Nephron progenitor cell (in vitro differentiated cells): ENCODE measurements around the gene TSSK3.
A peak's percentile ranks its signal among the peaks of the same experiment; 100 is the strongest.

Experiments used
- DNase-seq: peaks from one replicate; pipeline ENCODE4 v3.0.0; 2021
- H3K27ac Mint-ChIP-seq: 2 replicates; pipeline ENCODE4 v1.8.0; 2021; ENCODE audit warnings: mild to moderate bottlenecking, moderate library complexity, mixed read lengths
- H3K27me3 Mint-ChIP-seq: 2 replicates; pipeline ENCODE4 v1.8.0; 2021; ENCODE audit warnings: mild to moderate bottlenecking, low read depth, mixed read lengths; ENCODE audit not compliant: poor library complexity
- H3K36me3 Mint-ChIP-seq: 2 replicates; pipeline ENCODE4 v1.8.0; 2021; ENCODE audit warnings: low read depth, mixed read lengths
- H3K4me1 Mint-ChIP-seq: 2 replicates; pipeline ENCODE4 v1.8.0; 2021; ENCODE audit warnings: mixed read lengths
- H3K4me3 Mint-ChIP-seq: 2 replicates; pipeline ENCODE4 v1.8.0; 2021; ENCODE audit warnings: mild to moderate bottlenecking, moderate library complexity, mixed read lengths
- H3K9me3 Mint-ChIP-seq: 2 replicates; pipeline ENCODE4 v1.8.0; 2021; ENCODE audit warnings: mild to moderate bottlenecking, moderate library complexity, mixed read lengths
- CTCF ChIP-seq: fragments of 200-600 bp; sonication (generic); IDR thresholded peaks from 2 replicates; pipeline ENCODE4 v1.5.0; 2021; ENCODE audit warnings: antibody characterized with exemption

The TSSK3 gene

DNA sequence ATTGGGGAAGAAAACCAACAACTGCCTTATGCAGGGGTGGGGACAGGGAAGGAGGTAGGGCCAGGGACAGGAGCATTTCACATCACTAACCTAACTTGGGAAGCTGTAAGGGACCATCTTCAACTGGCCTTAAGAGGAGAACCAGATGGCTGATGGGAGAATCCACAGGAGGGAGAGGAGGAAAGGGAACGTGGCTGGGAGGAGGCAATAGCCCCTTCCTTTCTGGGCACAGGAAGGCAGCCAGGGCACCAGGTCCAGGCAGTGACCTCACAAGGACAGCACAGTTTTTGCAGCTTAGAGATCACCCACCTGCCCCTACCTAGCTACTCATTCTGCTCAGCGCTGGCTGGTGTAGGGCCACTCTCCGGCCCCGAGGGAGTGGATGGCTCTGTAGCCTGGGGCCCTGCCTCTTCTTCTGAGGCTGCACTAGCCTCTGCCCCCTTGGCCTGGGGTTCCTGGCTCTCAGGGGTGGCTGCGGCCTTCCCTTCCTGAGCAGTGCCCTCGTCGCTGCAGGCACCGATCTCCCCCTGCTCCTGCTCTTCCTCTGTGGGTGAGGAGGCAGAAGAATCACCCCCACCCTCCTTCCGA is 28.0 kb upstream of the TSSK3 start:
- TF ChIP-seq CTCF: no peak
- peaks cover 3% of the 10 kb centered on the region for H3K27me3 Mint-ChIP-seq
- peak overlapping the region; percentile 96 for H3K4me3 Mint-ChIP-seq
- H3K36me3 Mint-ChIP-seq: peaks cover 44% of the 10 kb centered on the region
- DNase-seq: no peak
- H3K27ac Mint-ChIP-seq: peak overlapping the region; percentile 97
- H3K9me3 Mint-ChIP-seq: no peaks in the 10 kb centered on the region
- H3K4me1 Mint-ChIP-seq: peaks cover 73% of the 10 kb centered on the region

DNA sequence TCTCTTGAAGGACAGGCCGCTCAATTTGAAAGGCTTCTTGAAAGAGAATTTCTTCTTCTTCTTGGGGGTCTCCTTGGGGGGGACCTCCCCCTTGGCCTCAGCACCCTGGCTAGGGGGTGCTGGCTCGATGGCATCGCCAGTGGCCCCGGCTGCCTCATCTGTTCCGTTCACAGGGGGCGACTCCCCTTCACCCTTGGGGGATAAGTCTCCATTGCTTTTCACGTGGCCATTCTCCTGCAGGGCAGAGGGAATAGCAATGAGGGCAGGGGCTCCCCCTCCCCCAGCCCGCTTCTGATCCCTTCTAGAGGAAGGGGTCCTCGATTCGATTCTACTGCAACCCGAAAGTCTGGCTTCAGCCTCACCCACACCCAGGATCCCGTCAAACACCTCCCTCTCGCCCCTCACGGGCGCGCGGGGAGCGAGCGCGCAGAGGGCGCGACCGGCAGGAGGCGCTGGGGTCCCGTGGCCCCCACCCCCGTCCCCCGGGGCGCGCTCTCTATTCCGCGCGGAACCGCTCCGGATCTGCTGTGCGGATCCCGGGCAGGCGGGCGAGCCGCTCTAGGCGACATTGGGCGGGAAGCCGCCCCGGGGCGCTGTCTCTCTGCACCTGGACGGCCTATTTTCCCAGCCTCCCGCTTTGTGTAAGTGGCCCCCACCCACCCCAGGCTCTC is 27.3 kb upstream of the TSSK3 start:
- peak overlapping the region; percentile 97 for H3K27ac Mint-ChIP-seq
- peak; percentile 62 for DNase-seq
- TF ChIP-seq CTCF: peak; percentile 45
- H3K9me3 Mint-ChIP-seq: no peaks in the 10 kb centered on the region
- peaks cover 66% of the 10 kb centered on the region for H3K4me1 Mint-ChIP-seq
- H3K4me3 Mint-ChIP-seq: peak overlapping the region; percentile 96
- H3K27me3 Mint-ChIP-seq: no peaks in the 10 kb centered on the region
- peaks cover 37% of the 10 kb centered on the region for H3K36me3 Mint-ChIP-seq

DNA sequence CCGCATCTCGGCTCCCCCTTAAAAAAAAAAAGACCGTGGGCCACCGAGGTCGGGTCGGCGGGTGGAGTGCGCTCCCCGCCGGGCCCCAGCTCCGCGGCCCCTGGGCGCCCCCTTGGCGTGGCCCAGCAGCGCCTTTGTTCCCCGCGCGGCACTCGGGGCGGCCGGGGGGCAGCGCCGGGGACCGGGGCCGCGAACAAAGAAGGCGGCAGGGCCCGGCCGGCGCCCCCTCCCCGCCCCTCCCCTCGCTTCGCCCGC is 26.9 kb upstream of the TSSK3 start:
- Mint-ChIP-seq H3K4me3 (peak overlapping the region; percentile 96), H3K9me3 (no peaks in the 10 kb centered on the region), H3K27ac (no peak overlapping the region), H3K4me1 (peaks cover 67% of the 10 kb centered on the region), H3K27me3 (no peaks in the 10 kb centered on the region), H3K36me3 (peaks cover 34% of the 10 kb centered on the region)
- no peak for DNase-seq
- TF ChIP-seq CTCF: no peak

GRCh38 chr1:32335790-32336590 is 26.3 kb upstream of the TSSK3 start, which contains the start of gene MARCKSL1:
Gene MARCKSL1, minus strand, starts transcription at chr1:32336233. Its CDS starts 200 bp downstream, at chr1:32336033.
- no peak for TF ChIP-seq CTCF
- Mint-ChIP-seq H3K4me3 (peak within 1 kb of the TSS; percentile 96), H3K27ac (peak within 1 kb of the TSS; percentile 97), H3K36me3 (peaks cover 34% of the 10 kb centered on the region), H3K9me3 (no peaks in the 10 kb centered on the region), H3K4me1 (peaks cover 62% of the 10 kb centered on the region), H3K27me3 (no peaks in the 10 kb centered on the region)
- DNase-seq: peak; percentile 93

GRCh38 chr1:32336591-32336932 is 25.8 kb upstream of the TSSK3 start:
- Mint-ChIP-seq H3K36me3 (peaks cover 28% of the 10 kb centered on the region), H3K9me3 (no peaks in the 10 kb centered on the region), H3K4me1 (peaks cover 56% of the 10 kb centered on the region), H3K4me3 (peak overlapping the region; percentile 73), H3K27me3 (no peaks in the 10 kb centered on the region), H3K27ac (no peak overlapping the region)
- no peak for TF ChIP-seq CTCF
- DNase-seq: no peak
